ENCODE data around the gene RAB20.

DNA sequence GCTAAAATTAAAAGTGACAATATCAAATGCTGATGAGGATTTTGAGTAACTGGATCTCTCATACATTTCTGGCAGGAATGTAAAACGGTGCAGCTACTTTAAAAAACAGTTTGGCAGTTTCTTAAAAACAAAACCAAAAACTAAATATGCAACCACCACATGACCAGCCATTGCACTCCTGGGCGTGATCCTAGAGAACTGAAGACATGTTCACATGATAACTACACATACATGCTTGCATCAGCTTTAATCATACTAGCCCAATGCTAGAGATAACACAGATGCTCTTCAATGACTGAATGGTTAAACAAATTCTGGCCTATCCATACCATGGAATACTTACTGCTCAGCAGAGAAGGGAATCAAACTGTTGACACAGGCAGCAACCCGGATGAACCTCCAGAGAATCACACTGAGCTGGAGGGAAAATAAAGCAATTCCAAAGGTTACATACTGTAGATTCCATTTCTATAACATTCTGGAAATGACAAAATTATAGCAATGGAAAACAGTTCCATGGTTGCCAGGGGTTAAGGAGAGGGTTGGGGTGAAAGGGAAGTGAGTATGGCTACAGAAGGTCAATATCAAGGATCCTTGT is 28.4 kb upstream of the RAB20 start:
- TF ChIP-seq CTCF (IDR thresholded peaks at IDR 0.05) (no peak), POLR2A (IDR thresholded peaks at IDR 0.05) (no peak)

Data from lower leg skin (tissue), 3 donors.